HEK293 (cell line): ENCODE results near the gene FAM177B.

Source experiments
- CTCF ChIA-PET: fragments of 350-600 bp; formaldehyde crosslinking; extraction: SDS; loops from one replicate; lab custom pipeline; 2021; ENCODE audit warnings: antibody characterized with exemption; lab: Yijun Ruan, JAX
- POLR2A ChIA-PET: fragments of 300-600 bp; formaldehyde crosslinking; extraction: SDS; loops from one replicate; lab custom pipeline; 2020; ENCODE audit warnings: antibody characterized with exemption, inconsistent platforms; lab: Yijun Ruan, JAX
- H3K27ac ChIP-seq: fragments of 200-500 bp; sonication (Bioruptor generic); 2 replicates; pipeline ENCODE4 v1.5.1; 2014; ENCODE audit warnings: low read depth, low read length, control low read depth, inconsistent platforms; ENCODE audit errors: extremely low read depth
- H3K36me3 ChIP-seq, 2 experiments: fragments of 200-500 bp in 1 of 2; sonication (Bioruptor generic) in 1 of 2; 1 replicate in 1 of 2; 2 replicates in 1 of 2; pipeline ENCODE4 v1.5.1; 2014 to 2017; ENCODE audit warnings: inconsistent platforms in 2 of 2, low read length in 2 of 2; ENCODE audit not compliant: control insufficient read depth in 2 of 2, insufficient read depth in 1 of 2
- H3K4me1 ChIP-seq: fragments of 200-500 bp; sonication (Bioruptor generic); 2 replicates; pipeline ENCODE4 v1.5.1; 2014; ENCODE audit warnings: mild to moderate bottlenecking, low read length, inconsistent platforms; ENCODE audit not compliant: control insufficient read depth, insufficient read depth
- H3K4me3 ChIP-seq: 2 replicates; pipeline ENCODE4 v1.5.1; 2011; ENCODE audit warnings: low read depth, mild to moderate bottlenecking, control low read depth, low read length, moderate library complexity
- H3K9me3 ChIP-seq: fragments of 200-500 bp; sonication (Bioruptor generic); 2 replicates; pipeline ENCODE4 v1.5.1; 2014; ENCODE audit warnings: low read depth, low read length, inconsistent platforms; ENCODE audit not compliant: control insufficient read depth, insufficient read depth
- BCL11B ChIP-seq: fragments of 450-650 bp; formaldehyde crosslinking; IDR thresholded peaks from 2 replicates; pipeline ENCODE4 v1.5.1; 2016; ENCODE audit warnings: low read depth, missing biosample characterization, missing genetic modification characterization
- BCL6B ChIP-seq: fragments of 450-650 bp; formaldehyde crosslinking; IDR thresholded peaks from 2 replicates; pipeline ENCODE4 v1.5.1; 2017; ENCODE audit warnings: missing biosample characterization, missing genetic modification characterization
- GLI4 ChIP-seq: fragments of 450-650 bp; formaldehyde crosslinking; IDR thresholded peaks from 2 replicates; pipeline ENCODE4 v1.5.1; 2016; ENCODE audit warnings: missing biosample characterization, missing genetic modification characterization
- HIC1 ChIP-seq: fragments of 450-650 bp; formaldehyde crosslinking; IDR thresholded peaks from 2 replicates; pipeline ENCODE4 v1.5.1; 2016; ENCODE audit warnings: missing biosample characterization, missing genetic modification characterization
- KLF9 ChIP-seq: fragments of 450-650 bp; formaldehyde crosslinking; IDR thresholded peaks from 2 replicates; pipeline ENCODE4 v1.5.1; 2016; ENCODE audit warnings: missing biosample characterization, missing genetic modification characterization, low read depth
- MYNN ChIP-seq: fragments of 450-650 bp; formaldehyde crosslinking; IDR thresholded peaks from 2 replicates; pipeline ENCODE4 v1.5.1; 2016; ENCODE audit warnings: missing biosample characterization, missing genetic modification characterization, borderline replicate concordance
- PRDM10 ChIP-seq: fragments of 450-650 bp; formaldehyde crosslinking; IDR thresholded peaks from 2 replicates; pipeline ENCODE4 v1.5.1; 2016; ENCODE audit warnings: missing biosample characterization, missing genetic modification characterization
- REPIN1 ChIP-seq: fragments of 450-650 bp; formaldehyde crosslinking; IDR thresholded peaks from 2 replicates; pipeline ENCODE4 v1.5.1; 2017; ENCODE audit warnings: missing biosample characterization, missing genetic modification characterization, low read depth
- TCF7L2 ChIP-seq: IDR thresholded peaks from 2 replicates; pipeline ENCODE4 v1.6.1; 2011; ENCODE audit warnings: low read depth, mild to moderate bottlenecking, inconsistent platforms, low read length, moderate library complexity, borderline replicate concordance
- TRIM28 ChIP-seq: IDR thresholded peaks from 2 replicates; pipeline ENCODE4 v1.6.1; 2011; ENCODE audit warnings: low read length, control low read depth, borderline replicate concordance
- ZFP41 ChIP-seq: fragments of 450-650 bp; formaldehyde crosslinking; IDR thresholded peaks from 2 replicates; pipeline ENCODE4 v1.5.1; 2016; ENCODE audit warnings: missing biosample characterization, missing genetic modification characterization, borderline replicate concordance
- ZFP69B ChIP-seq: fragments of 450-650 bp; formaldehyde crosslinking; IDR thresholded peaks from 2 replicates; pipeline ENCODE4 v1.5.1; 2016; ENCODE audit warnings: missing biosample characterization, missing genetic modification characterization
- ZNF10 ChIP-seq: fragments of 450-650 bp; formaldehyde crosslinking; IDR thresholded peaks from 2 replicates; pipeline ENCODE4 v1.5.1; 2017; ENCODE audit warnings: missing biosample characterization, missing genetic modification characterization
- ZNF324 ChIP-seq: fragments of 450-650 bp; formaldehyde crosslinking; IDR thresholded peaks from 2 replicates; pipeline ENCODE4 v1.5.1; 2016; ENCODE audit warnings: missing biosample characterization, missing genetic modification characterization
- ZNF335 ChIP-seq: fragments of 450-650 bp; formaldehyde crosslinking; conservative IDR thresholded peaks from 2 replicates; pipeline ENCODE4 v1.5.1; 2016; ENCODE audit warnings: missing biosample characterization, missing genetic modification characterization
- ZNF366 ChIP-seq: fragments of 450-650 bp; formaldehyde crosslinking; conservative IDR thresholded peaks from 2 replicates; pipeline ENCODE4 v1.5.1; 2016; ENCODE audit warnings: missing biosample characterization, missing genetic modification characterization
- ZNF558 ChIP-seq: fragments of 450-650 bp; formaldehyde crosslinking; IDR thresholded peaks from 2 replicates; pipeline ENCODE4 v1.5.1; 2016; ENCODE audit warnings: missing biosample characterization, missing genetic modification characterization
- ZNF596 ChIP-seq: fragments of 450-650 bp; IDR thresholded peaks from 2 replicates; pipeline ENCODE4 v1.5.0; 2018; ENCODE audit warnings: missing biosample characterization, mild to moderate bottlenecking, missing genetic modification characterization, moderate library complexity
- ZNF704 ChIP-seq: fragments of 450-650 bp; formaldehyde crosslinking; IDR thresholded peaks from 2 replicates; pipeline ENCODE4 v1.5.1; 2016; ENCODE audit warnings: missing biosample characterization, missing genetic modification characterization
- ZNF76 ChIP-seq: fragments of 450-650 bp; formaldehyde crosslinking; IDR thresholded peaks from 2 replicates; pipeline ENCODE4; 2016; ENCODE audit warnings: low read depth, missing biosample characterization, missing genetic modification characterization, borderline replicate concordance

FAM177B gene

GRCh38 chr1:222750651-222751050 lies 13.6 kb downstream of the FAM177B start:
- POLR2A ChIA-PET, result no interaction called here
- Histone ChIP-seq H3K36me3 (no peaks in the 10 kb centered on the region), H3K9me3 (no peaks in the 10 kb centered on the region), H3K4me3 (no peak overlapping the region)
- CTCF ChIA-PET, result interaction anchor here (0.5 to 1.2 kb wide), 7 partner anchors 10 to 1564 kb away, joined by 3 to 7 read pairs (median 5); no protein-coding TSS in a partner anchor
- no peak for TF ChIP-seq ZNF76 (tag by site-specific recombination)
- no peak for TF ChIP-seq GLI4
- TF ChIP-seq TCF7L2, result no peak
- TF ChIP-seq, all 188 proteins: peak for 0
- Histone ChIP-seq H3K27ac (no peak overlapping the region), H3K4me1 (no peaks in the 10 kb centered on the region)

GRCh38 chr1:222751255-222751654 lies 14.3 kb downstream of the FAM177B start:
- H3K4me3 ChIP-seq, result no peak overlapping the region
- POLR2A ChIA-PET, result no interaction called here
- CTCF ChIA-PET, result interaction anchor here (0.5 to 1.2 kb wide), 7 partner anchors 11 to 1565 kb away, joined by 3 to 7 read pairs (median 5); no protein-coding TSS in a partner anchor
- H3K36me3 ChIP-seq, result no peaks in the 10 kb centered on the region
- H3K9me3 ChIP-seq, result no peaks in the 10 kb centered on the region
- TF ChIP-seq REPIN1, result no peak
- TF ChIP-seq BCL11B (tag by site-specific recombination), result no peak
- TF ChIP-seq ZNF558 (tag by site-specific recombination), result no peak
- TF ChIP-seq ZNF596, result no peak
- no peak for TF ChIP-seq ZNF10 (tag by site-specific recombination)
- no peak for TF ChIP-seq MYNN (tag by site-specific recombination)
- TF ChIP-seq BCL6B (tag by site-specific recombination), result no peak
- no peak for TF ChIP-seq ZNF704 (tag by site-specific recombination)
- no peak for TF ChIP-seq PRDM10 (tag by site-specific recombination)
- no peak for TF ChIP-seq ZNF324 (tag by site-specific recombination)
- no peak for TF ChIP-seq ZNF366 (tag by site-specific recombination)
- no peak for TF ChIP-seq TRIM28
- TF ChIP-seq ZFP41 (tag by site-specific recombination), result no peak
- TF ChIP-seq ZFP69B (tag by site-specific recombination), result no peak
- no peak for TF ChIP-seq KLF9 (tag by site-specific recombination)
- TF ChIP-seq ZNF335, result no peak
- TF ChIP-seq HIC1 (tag by site-specific recombination), result no peak
- H3K27ac ChIP-seq, result no peak overlapping the region
- H3K4me1 ChIP-seq, result no peaks in the 10 kb centered on the region
